ENCODE results near the gene LRP1B.

LRP1B gene

GRCh38 chr2:141331127-141331526, 799.7 kb downstream of the LRP1B start:
- no peaks in the 10 kb centered on the region for H3K36me3 ChIP-seq (ENCODE audit: insufficient read depth, low read length)
- no peak overlapping the region for H3K9ac ChIP-seq (ENCODE audit: low read length)
- no peaks in the 10 kb centered on the region for H3K4me1 ChIP-seq (ENCODE audit: insufficient read depth, low read length)
- no peaks in the 10 kb centered on the region for H3K27me3 ChIP-seq (ENCODE audit: control insufficient read depth in 1 of 2, insufficient read depth in 2 of 2, low read length in 2 of 2)
- H3K27ac ChIP-seq (ENCODE audit: low read depth, low read length) = no peak overlapping the region
- H3K9me3 ChIP-seq (ENCODE audit: low read length) = no peaks in the 10 kb centered on the region
- H3K4me3 ChIP-seq (ENCODE audit: low read depth in 1 of 2, low read length in 2 of 2) = no peak overlapping the region

- H3K36me3 ChIP-seq (ENCODE audit: insufficient read depth, low read length) = no peaks in the 10 kb centered on the region
Measured at GRCh38 chr2:141329964-141330363, 800.9 kb downstream of the LRP1B start.

GRCh38 chr2:141323571-141323970, 807.2 kb downstream of the LRP1B start:
- Histone ChIP-seq H3K4me1 (ENCODE audit: insufficient read depth, low read length) (no peaks in the 10 kb centered on the region), H3K4me3 (ENCODE audit: low read depth in 1 of 2, low read length in 2 of 2) (no peak overlapping the region), H3K27ac (ENCODE audit: low read depth, low read length) (no peak overlapping the region), H3K9me3 (ENCODE audit: low read length) (no peaks in the 10 kb centered on the region), H3K36me3 (ENCODE audit: insufficient read depth, low read length) (no peaks in the 10 kb centered on the region), H3K9ac (ENCODE audit: low read length) (no peak overlapping the region), H3K27me3 (ENCODE audit: control insufficient read depth in 1 of 2, insufficient read depth in 2 of 2, low read length in 2 of 2) (no peaks in the 10 kb centered on the region)

More at GRCh38 chr2:141329964-141330363, 800.9 kb downstream of the LRP1B start:
- Histone ChIP-seq H3K4me1 (ENCODE audit: insufficient read depth, low read length) (no peaks in the 10 kb centered on the region), H3K4me3 (ENCODE audit: low read depth in 1 of 2, low read length in 2 of 2) (no peak overlapping the region), H3K9me3 (ENCODE audit: low read length) (no peaks in the 10 kb centered on the region), H3K27ac (ENCODE audit: low read depth, low read length) (no peak overlapping the region), H3K9ac (ENCODE audit: low read length) (no peak overlapping the region), H3K27me3 (ENCODE audit: control insufficient read depth in 1 of 2, insufficient read depth in 2 of 2, low read length in 2 of 2) (no peaks in the 10 kb centered on the region)

GRCh38 chr2:141317986-141318385, 812.8 kb downstream of the LRP1B start:
- Histone ChIP-seq H3K4me3 (ENCODE audit: low read depth in 1 of 2, low read length in 2 of 2) (no peak overlapping the region), H3K9me3 (ENCODE audit: low read length) (no peaks in the 10 kb centered on the region), H3K27ac (ENCODE audit: low read depth, low read length) (no peak overlapping the region), H3K4me1 (ENCODE audit: insufficient read depth, low read length) (no peaks in the 10 kb centered on the region), H3K36me3 (ENCODE audit: insufficient read depth, low read length) (no peaks in the 10 kb centered on the region), H3K27me3 (ENCODE audit: control insufficient read depth in 1 of 2, insufficient read depth in 2 of 2, low read length in 2 of 2) (no peaks in the 10 kb centered on the region), H3K9ac (ENCODE audit: low read length) (no peak overlapping the region)

- Histone ChIP-seq H3K36me3 (ENCODE audit: insufficient read depth, low read length) (no peaks in the 10 kb centered on the region), H3K4me1 (ENCODE audit: insufficient read depth, low read length) (no peaks in the 10 kb centered on the region), H3K9ac (ENCODE audit: low read length) (no peak overlapping the region), H3K4me3 (ENCODE audit: low read depth in 1 of 2, low read length in 2 of 2) (no peak overlapping the region), H3K27me3 (ENCODE audit: control insufficient read depth in 1 of 2, insufficient read depth in 2 of 2, low read length in 2 of 2) (no peaks in the 10 kb centered on the region), H3K27ac (ENCODE audit: low read depth, low read length) (no peak overlapping the region), H3K9me3 (ENCODE audit: low read length) (no peaks in the 10 kb centered on the region)
Measured at GRCh38 chr2:141316606-141317005, 814.2 kb downstream of the LRP1B start.

GRCh38 chr2:141316103-141316502, 814.7 kb downstream of the LRP1B start:
- H3K4me3 ChIP-seq (ENCODE audit: low read depth in 1 of 2, low read length in 2 of 2) = no peak overlapping the region
- H3K27me3 ChIP-seq (ENCODE audit: control insufficient read depth in 1 of 2, insufficient read depth in 2 of 2, low read length in 2 of 2) = no peaks in the 10 kb centered on the region
- no peaks in the 10 kb centered on the region for H3K36me3 ChIP-seq (ENCODE audit: insufficient read depth, low read length)
- H3K4me1 ChIP-seq (ENCODE audit: insufficient read depth, low read length) = no peaks in the 10 kb centered on the region
- H3K27ac ChIP-seq (ENCODE audit: low read depth, low read length) = no peak overlapping the region
- H3K9me3 ChIP-seq (ENCODE audit: low read length) = no peaks in the 10 kb centered on the region
- H3K9ac ChIP-seq (ENCODE audit: low read length) = no peak overlapping the region

- no peaks in the 10 kb centered on the region for H3K27me3 ChIP-seq (ENCODE audit: control insufficient read depth in 1 of 2, insufficient read depth in 2 of 2, low read length in 2 of 2)
- H3K27ac ChIP-seq (ENCODE audit: low read depth, low read length) = no peak overlapping the region
Measured at GRCh38 chr2:141313972-141314371, 816.8 kb downstream of the LRP1B start.

GRCh38 chr2:141311430-141311829, 819.4 kb downstream of the LRP1B start:
- Histone ChIP-seq H3K4me3 (ENCODE audit: low read depth in 1 of 2, low read length in 2 of 2) (no peak overlapping the region), H3K9ac (ENCODE audit: low read length) (no peak overlapping the region), H3K9me3 (ENCODE audit: low read length) (no peaks in the 10 kb centered on the region), H3K27me3 (ENCODE audit: control insufficient read depth in 1 of 2, insufficient read depth in 2 of 2, low read length in 2 of 2) (no peaks in the 10 kb centered on the region), H3K27ac (ENCODE audit: low read depth, low read length) (no peak overlapping the region), H3K4me1 (ENCODE audit: insufficient read depth, low read length) (no peaks in the 10 kb centered on the region), H3K36me3 (ENCODE audit: insufficient read depth, low read length) (no peaks in the 10 kb centered on the region)

More at GRCh38 chr2:141313972-141314371, 816.8 kb downstream of the LRP1B start:
- Histone ChIP-seq H3K4me3 (ENCODE audit: low read depth in 1 of 2, low read length in 2 of 2) (no peak overlapping the region), H3K9me3 (ENCODE audit: low read length) (no peaks in the 10 kb centered on the region), H3K4me1 (ENCODE audit: insufficient read depth, low read length) (no peaks in the 10 kb centered on the region), H3K36me3 (ENCODE audit: insufficient read depth, low read length) (no peaks in the 10 kb centered on the region), H3K9ac (ENCODE audit: low read length) (no peak overlapping the region)

GRCh38 chr2:141306368-141306767, 824.4 kb downstream of the LRP1B start:
- Histone ChIP-seq H3K4me1 (ENCODE audit: insufficient read depth, low read length) (no peaks in the 10 kb centered on the region), H3K9me3 (ENCODE audit: low read length) (no peaks in the 10 kb centered on the region)

GRCh38 chr2:141301551-141301950, 829.3 kb downstream of the LRP1B start:
- no peak overlapping the region for H3K9ac ChIP-seq (ENCODE audit: low read length)
- H3K27me3 ChIP-seq (ENCODE audit: control insufficient read depth in 1 of 2, insufficient read depth in 2 of 2, low read length in 2 of 2) = no peaks in the 10 kb centered on the region
- H3K9me3 ChIP-seq (ENCODE audit: low read length) = no peaks in the 10 kb centered on the region
- no peak overlapping the region for H3K27ac ChIP-seq (ENCODE audit: low read depth, low read length)
- no peaks in the 10 kb centered on the region for H3K36me3 ChIP-seq (ENCODE audit: insufficient read depth, low read length)
- H3K4me1 ChIP-seq (ENCODE audit: insufficient read depth, low read length) = no peaks in the 10 kb centered on the region
- H3K4me3 ChIP-seq (ENCODE audit: low read depth in 1 of 2, low read length in 2 of 2) = no peak overlapping the region

More at GRCh38 chr2:141306368-141306767, 824.4 kb downstream of the LRP1B start:
- Histone ChIP-seq H3K36me3 (ENCODE audit: insufficient read depth, low read length) (no peaks in the 10 kb centered on the region), H3K27me3 (ENCODE audit: control insufficient read depth in 1 of 2, insufficient read depth in 2 of 2, low read length in 2 of 2) (no peaks in the 10 kb centered on the region), H3K4me3 (ENCODE audit: low read depth in 1 of 2, low read length in 2 of 2) (no peak overlapping the region), H3K9ac (ENCODE audit: low read length) (no peak overlapping the region), H3K27ac (ENCODE audit: low read depth, low read length) (no peak overlapping the region)

GRCh38 chr2:141280037-141280436, 850.8 kb downstream of the LRP1B start:
- Histone ChIP-seq H3K36me3 (ENCODE audit: insufficient read depth, low read length) (no peaks in the 10 kb centered on the region), H3K4me3 (ENCODE audit: low read depth in 1 of 2, low read length in 2 of 2) (no peak overlapping the region), H3K9me3 (ENCODE audit: low read length) (no peaks in the 10 kb centered on the region), H3K27ac (ENCODE audit: low read depth, low read length) (no peak overlapping the region), H3K9ac (ENCODE audit: low read length) (no peak overlapping the region), H3K4me1 (ENCODE audit: insufficient read depth, low read length) (no peaks in the 10 kb centered on the region), H3K27me3 (ENCODE audit: control insufficient read depth in 1 of 2, insufficient read depth in 2 of 2, low read length in 2 of 2) (no peaks in the 10 kb centered on the region)

GRCh38 chr2:141271346-141271745, 859.5 kb downstream of the LRP1B start:
- Histone ChIP-seq H3K27me3 (ENCODE audit: control insufficient read depth in 1 of 2, insufficient read depth in 2 of 2, low read length in 2 of 2) (no peaks in the 10 kb centered on the region), H3K27ac (ENCODE audit: low read depth, low read length) (no peak overlapping the region), H3K9ac (ENCODE audit: low read length) (no peak overlapping the region), H3K36me3 (ENCODE audit: insufficient read depth, low read length) (no peaks in the 10 kb centered on the region), H3K4me3 (ENCODE audit: low read depth in 1 of 2, low read length in 2 of 2) (no peak overlapping the region), H3K9me3 (ENCODE audit: low read length) (no peaks in the 10 kb centered on the region), H3K4me1 (ENCODE audit: insufficient read depth, low read length) (no peaks in the 10 kb centered on the region)
